GM13977 (cell line): ENCODE data around the gene EVI2B.
"Not testable (repeated sequence)": the region's sequence is repeated elsewhere in the genome, so short reads cannot be mapped to it uniquely, and the experiment has no call there.

Experiments used
- DNase-seq: peaks from one replicate; pipeline ENCODE4 v3.0.0; 2012; ENCODE audit warnings: low spot score
- in situ Hi-C: fragments of 300-500 bp; cut with MboI; formaldehyde crosslinking; loops from one replicate; pipeline ENCODE4 v1.12.0; 2022; ENCODE audit warnings: low sequenced_read_pairs, low pct_unique_long_range_greater_than_20kb, mixed read lengths, inconsistent platforms; ENCODE audit not compliant: unreplicated experiment
- TF ChIP-seq, protein P1 (sequence below): IDR thresholded peaks from 2 replicates; pipeline ENCODE4 v1.5.1; 2012; ENCODE audit warnings: mild to moderate bottlenecking, control low read depth; ENCODE audit not compliant: insufficient read depth; ENCODE audit errors: extremely low read depth, missing control alignments

EVI2B gene

DNA sequence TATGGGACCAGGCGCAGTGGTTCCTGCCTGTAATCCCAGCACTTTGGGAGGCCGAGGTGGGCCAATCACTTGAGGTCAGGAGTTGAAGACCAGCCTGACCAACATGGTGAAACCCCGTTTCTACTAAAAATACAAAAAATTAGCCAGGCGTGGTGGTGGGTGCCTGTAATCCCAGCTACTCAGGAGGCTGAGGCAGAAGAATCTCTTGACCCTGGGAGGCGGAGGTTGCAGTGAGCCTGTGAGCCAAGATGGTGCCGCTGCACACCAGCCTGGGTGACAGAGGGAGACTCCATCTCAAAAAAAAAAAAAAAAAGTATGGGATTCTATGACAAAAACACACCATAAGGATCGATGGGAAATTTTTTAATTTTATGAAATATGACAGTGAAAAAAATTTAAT, 1.6 kb downstream of the EVI2B start:
- in situ Hi-C loops, DNase-seq: not testable (repeated sequence)
- TF ChIP-seq, protein P1, sequence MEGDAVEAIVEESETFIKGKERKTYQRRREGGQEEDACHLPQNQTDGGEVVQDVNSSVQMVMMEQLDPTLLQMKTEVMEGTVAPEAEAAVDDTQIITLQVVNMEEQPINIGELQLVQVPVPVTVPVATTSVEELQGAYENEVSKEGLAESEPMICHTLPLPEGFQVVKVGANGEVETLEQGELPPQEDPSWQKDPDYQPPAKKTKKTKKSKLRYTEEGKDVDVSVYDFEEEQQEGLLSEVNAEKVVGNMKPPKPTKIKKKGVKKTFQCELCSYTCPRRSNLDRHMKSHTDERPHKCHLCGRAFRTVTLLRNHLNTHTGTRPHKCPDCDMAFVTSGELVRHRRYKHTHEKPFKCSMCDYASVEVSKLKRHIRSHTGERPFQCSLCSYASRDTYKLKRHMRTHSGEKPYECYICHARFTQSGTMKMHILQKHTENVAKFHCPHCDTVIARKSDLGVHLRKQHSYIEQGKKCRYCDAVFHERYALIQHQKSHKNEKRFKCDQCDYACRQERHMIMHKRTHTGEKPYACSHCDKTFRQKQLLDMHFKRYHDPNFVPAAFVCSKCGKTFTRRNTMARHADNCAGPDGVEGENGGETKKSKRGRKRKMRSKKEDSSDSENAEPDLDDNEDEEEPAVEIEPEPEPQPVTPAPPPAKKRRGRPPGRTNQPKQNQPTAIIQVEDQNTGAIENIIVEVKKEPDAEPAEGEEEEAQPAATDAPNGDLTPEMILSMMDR, result peak; percentile 34

DNA sequence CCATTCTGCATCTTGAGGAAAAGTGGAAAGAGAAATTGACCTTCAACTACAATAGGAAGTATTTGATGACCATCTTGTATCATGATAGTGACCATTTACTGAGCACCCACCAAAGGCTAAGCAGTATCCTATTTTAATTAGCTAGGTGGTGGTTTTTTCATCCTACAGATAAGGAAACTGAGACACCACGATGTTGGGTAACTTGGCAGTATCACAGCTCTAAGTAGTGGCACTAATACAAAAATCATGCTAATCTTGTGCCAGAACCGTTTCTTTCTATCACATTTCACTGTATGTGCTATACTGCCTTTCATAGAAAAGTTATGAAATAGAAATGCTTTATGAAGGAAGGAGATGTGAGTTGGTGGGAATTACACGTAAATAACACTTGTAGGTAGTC, 2.3 kb downstream of the EVI2B start:
- DNase-seq, result no peak
- in situ Hi-C loops, result no loop called here
- TF ChIP-seq, protein P1, result no peak

DNA sequence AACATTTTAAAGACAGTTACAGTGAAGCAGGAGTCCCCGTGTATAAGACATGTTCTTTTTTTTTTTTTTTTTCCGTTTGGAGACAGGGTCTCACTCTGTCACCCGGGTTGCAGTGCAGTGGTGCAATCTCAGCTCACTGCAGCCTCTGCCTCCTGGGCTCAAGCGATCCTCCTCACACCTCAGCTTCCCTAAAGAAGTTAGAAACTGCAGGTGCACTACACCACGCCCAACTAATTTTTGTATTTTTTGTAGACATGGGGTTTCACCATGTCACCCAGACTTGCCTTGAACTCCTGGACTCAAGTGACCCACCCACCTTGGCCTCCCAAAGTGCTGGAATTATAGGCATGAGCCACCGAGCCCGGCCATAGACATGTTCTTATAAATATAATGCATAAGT, 3.0 kb downstream of the EVI2B start:
- no peak for DNase-seq
- TF ChIP-seq, protein P1, result no peak
- in situ Hi-C loops, result no loop called here

GRCh38 chr17:31310260-31310659, 3.6 kb downstream of the EVI2B start:
- TF ChIP-seq, protein P1, result no peak
- in situ Hi-C loops, result no loop called here
- DNase-seq, result no peak

GRCh38 chr17:31309556-31309955, 4.3 kb downstream of the EVI2B start:
- peak; percentile 25 for DNase-seq
- in situ Hi-C loops, result no loop called here
- TF ChIP-seq, protein P1, result no peak

- DNase-seq, result peak; percentile 26
- in situ Hi-C loops, result no loop called here
- TF ChIP-seq, protein P1, result no peak
Measured at GRCh38 chr17:31308372-31309334, 5.2 kb downstream of the EVI2B start.
